ENCODE measurements around the gene VPS33B. TPM values are rescaled to one million over a fixed set of nuclear protein-coding genes. Genes with fewer than 3 reads are reported as not detected.

Gene VPS33B
- total and polyA plus RNA-seq, 10 donors, result 12.1 to 27.6 (median 17.9) TPM

- no peak overlapping the region for H3K4me3 ChIP-seq
Measured at GRCh38 chr15:90970274-90970673, 52.1 kb downstream of the VPS33B start.

GRCh38 chr15:90968434-90968833 lies 54.0 kb downstream of the VPS33B start:
- Histone ChIP-seq H3K27me3 (replicated peaks in 1 of 7) (no peaks in the 10 kb centered on the region), H3K4me1 (no peaks in the 10 kb centered on the region), H3K27ac (no peak overlapping the region), H3K36me3 (peaks cover 0 to 100% (median 13%) of the 10 kb centered on the region in 6 donors), H3K4me3 (no peak overlapping the region), H3K9me3 (no peaks in the 10 kb centered on the region)
- DNase-seq, result no peak
- intact Hi-C loops (cut with DNase I; ENCODE audit: low total_unique reads), result loop anchor here (10.0 kb wide), 1 partner anchor 296 kb away; no protein-coding TSS in a partner anchor
- no peak for TF ChIP-seq POLR2A (IDR thresholded peaks at IDR 0.05)
- no peak for TF ChIP-seq POLR2AphosphoS5 (IDR thresholded peaks at IDR 0.05)
- no peak for TF ChIP-seq CTCF (IDR thresholded peaks at IDR 0.05 in 8 of 11, conservative IDR thresholded peaks at IDR 0.05 in 3 of 11)
- 89 to 100% (median 93%) methylated on average over 1 of the region's 1 CpG for WGBS, 5 donors

More at GRCh38 chr15:90970274-90970673, 52.1 kb downstream of the VPS33B start:
- no peak for DNase-seq
- H3K4me1 ChIP-seq, result no peaks in the 10 kb centered on the region
- H3K36me3 ChIP-seq, result peaks cover 0 to 100% (median 16%) of the 10 kb centered on the region in 6 donors
- H3K27ac ChIP-seq, result no peak overlapping the region
- WGBS, 5 donors, result 88 to 94% (median 93%) methylated on average over 7 of the region's 7 CpGs
- no peaks in the 10 kb centered on the region for H3K9me3 ChIP-seq
- intact Hi-C loops (cut with DNase I; ENCODE audit: low total_unique reads), result no loop called here
- no peaks in the 10 kb centered on the region for H3K27me3 ChIP-seq (replicated peaks in 1 of 7)
- TF ChIP-seq POLR2AphosphoS5 (IDR thresholded peaks at IDR 0.05), result no peak
- no peak for TF ChIP-seq CTCF (IDR thresholded peaks at IDR 0.05 in 8 of 11, conservative IDR thresholded peaks at IDR 0.05 in 3 of 11)
- TF ChIP-seq POLR2A (IDR thresholded peaks at IDR 0.05), result no peak

- Histone ChIP-seq H3K4me1 (no peaks in the 10 kb centered on the region), H3K9me3 (no peaks in the 10 kb centered on the region), H3K4me3 (no peak overlapping the region), H3K27ac (no peak overlapping the region), H3K27me3 (replicated peaks in 1 of 7) (no peaks in the 10 kb centered on the region), H3K36me3 (peaks cover 0 to 100% (median 17%) of the 10 kb centered on the region in 6 donors)
- WGBS, 5 donors, result 84 to 97% (median 96%) methylated on average over 5 of the region's 5 CpGs
- no peak for DNase-seq
- intact Hi-C loops (cut with DNase I; ENCODE audit: low total_unique reads), result loop anchor here (10.0 kb wide), 1 partner anchor 298 kb away; no protein-coding TSS in a partner anchor
- TF ChIP-seq POLR2A (IDR thresholded peaks at IDR 0.05), result no peak
- TF ChIP-seq POLR2AphosphoS5 (IDR thresholded peaks at IDR 0.05), result no peak
- no peak for TF ChIP-seq CTCF (IDR thresholded peaks at IDR 0.05 in 8 of 11, conservative IDR thresholded peaks at IDR 0.05 in 3 of 11)
Measured at GRCh38 chr15:90967206-90967605, 55.2 kb downstream of the VPS33B start.

- Histone ChIP-seq H3K27me3 (replicated peaks in 1 of 7) (no peaks in the 10 kb centered on the region), H3K4me3 (no peak overlapping the region), H3K36me3 (peaks cover 0 to 100% (median 25%) of the 10 kb centered on the region in 6 donors), H3K4me1 (no peaks in the 10 kb centered on the region), H3K27ac (no peak overlapping the region), H3K9me3 (no peaks in the 10 kb centered on the region)
- 90 to 95% (median 94%) methylated on average over 9 of the region's 9 CpGs for WGBS, 5 donors
- TF ChIP-seq POLR2A (IDR thresholded peaks at IDR 0.05) (no peak), POLR2AphosphoS5 (IDR thresholded peaks at IDR 0.05) (no peak), CTCF (IDR thresholded peaks at IDR 0.05 in 8 of 11, conservative IDR thresholded peaks at IDR 0.05 in 3 of 11) (no peak)
- DNase-seq, result no peak
- intact Hi-C loops (cut with DNase I; ENCODE audit: low total_unique reads), result loop anchor here (10.0 kb wide), 1 partner anchor 299 kb away; no protein-coding TSS in a partner anchor
Measured at GRCh38 chr15:90966262-90966661, 56.1 kb downstream of the VPS33B start.

All from spleen (tissue), 11 donors.